ENCODE results near the gene AQP3. TPM values are rescaled to one million over a fixed set of nuclear protein-coding genes. Genes with fewer than 3 reads are reported as not detected.

AQP3 gene
- total RNA-seq, 1 donor from 2014 or later = 1.6 TPM

GRCh38 chr9:33472881-33473615, 25.7 kb upstream of the AQP3 start:
- peaks cover 51% of the 10 kb centered on the region for H3K36me3 Mint-ChIP-seq (ENCODE audit: low read depth)
- ATAC-seq (ENCODE audit: low read depth) = no peak
- intact Hi-C loops (cut with micrococcal nuclease) = loop anchor here (1.0 to 10.0 kb wide), 6 partner anchors 14 to 1642 kb away; partner anchors contain the start of genes ATOSB, BAG1, DNAJA1 and RPP25L
- peak overlapping the region; percentile 99 for H3K4me3 Mint-ChIP-seq
- TF ChIP-seq CTCF (IDR thresholded peaks at IDR 0.05) = no peak
- no peaks in the 10 kb centered on the region for H3K27me3 Mint-ChIP-seq
- H3K9me3 Mint-ChIP-seq = no peaks in the 10 kb centered on the region
- H3K27ac Mint-ChIP-seq = peak overlapping the region; percentile 94
- ChIA-PET CTCF (interaction anchor here (0.9 to 1.5 kb wide), 3 partner anchors 8 to 183 kb away, joined by 3 to 4 read pairs (median 4); no protein-coding TSS in a partner anchor), POLR2A (interaction anchor here (0.6 to 2.0 kb wide), 8 partner anchors 9 to 448 kb away, joined by 3 to 16 read pairs (median 4); partner anchors contain the start of genes DNAJA1 and NFX1)
- peaks cover 28% of the 10 kb centered on the region for H3K4me1 Mint-ChIP-seq
- DNase-seq = no peak

GRCh38 chr9:33472171-33472880, 24.9 kb upstream of the AQP3 start:
- no peaks in the 10 kb centered on the region for H3K9me3 Mint-ChIP-seq
- intact Hi-C loops (cut with micrococcal nuclease) = loop anchor here (2.0 to 10.0 kb wide), 5 partner anchors 14 to 1642 kb away; partner anchors contain the start of genes ATOSB, DNAJA1, RPP25L and SMIM27

GRCh38 chr9:33471361-33471760, 24.0 kb upstream of the AQP3 start:
- DNase-seq (no peak), ATAC-seq (ENCODE audit: low read depth) (no peak)
- no peak for TF ChIP-seq CTCF (IDR thresholded peaks at IDR 0.05)
- ChIA-PET POLR2A (no interaction called here), CTCF (no interaction called here)
- peaks cover 28% of the 10 kb centered on the region for H3K4me1 Mint-ChIP-seq
- intact Hi-C loops (cut with micrococcal nuclease) = loop anchor here (10.0 kb wide), 4 partner anchors 447 to 1643 kb away; partner anchors contain the start of genes ATOSB, DNAJA1, RPP25L and SMIM27
- no peaks in the 10 kb centered on the region for H3K9me3 Mint-ChIP-seq
- H3K36me3 Mint-ChIP-seq (ENCODE audit: low read depth) = peaks cover 64% of the 10 kb centered on the region
- no peak overlapping the region for H3K4me3 Mint-ChIP-seq
- H3K27me3 Mint-ChIP-seq = no peaks in the 10 kb centered on the region
- no peak overlapping the region for H3K27ac Mint-ChIP-seq

More at GRCh38 chr9:33472171-33472880, 24.9 kb upstream of the AQP3 start:
- DNase-seq (no peak), ATAC-seq (ENCODE audit: low read depth) (no peak)
- Mint-ChIP-seq H3K27ac (no peak overlapping the region), H3K36me3 (ENCODE audit: low read depth) (peaks cover 58% of the 10 kb centered on the region), H3K4me3 (peak overlapping the region; percentile 99), H3K27me3 (no peaks in the 10 kb centered on the region), H3K4me1 (peaks cover 28% of the 10 kb centered on the region)
- no peak for TF ChIP-seq CTCF (IDR thresholded peaks at IDR 0.05)
- ChIA-PET POLR2A (interaction anchor here (0.6 to 1.8 kb wide), 2 partner anchors 9 to 17 kb away, joined by 3 to 7 read pairs; no protein-coding TSS in a partner anchor), CTCF (interaction anchor here (0.6 kb wide), 1 partner anchor 45 kb away, joined by 3 read pairs; no protein-coding TSS in a partner anchor)

GRCh38 chr9:33469891-33470290, 22.5 kb upstream of the AQP3 start:
- peaks cover 79% of the 10 kb centered on the region for H3K36me3 Mint-ChIP-seq (ENCODE audit: low read depth)
- POLR2A ChIA-PET = no interaction called here

More at GRCh38 chr9:33469891-33470290, 22.5 kb upstream of the AQP3 start:
- H3K9me3 Mint-ChIP-seq = no peaks in the 10 kb centered on the region
- peaks cover 28% of the 10 kb centered on the region for H3K4me1 Mint-ChIP-seq
- no peak for TF ChIP-seq CTCF (IDR thresholded peaks at IDR 0.05)
- DNase-seq (no peak), ATAC-seq (ENCODE audit: low read depth) (no peak)
- no peak overlapping the region for H3K27ac Mint-ChIP-seq
- no peak overlapping the region for H3K4me3 Mint-ChIP-seq
- CTCF ChIA-PET = no interaction called here
- no peaks in the 10 kb centered on the region for H3K27me3 Mint-ChIP-seq
- intact Hi-C loops (cut with micrococcal nuclease) = loop anchor here (10.0 kb wide), 4 partner anchors 445 to 1645 kb away; partner anchors contain the start of genes ATOSB, DNAJA1, RPP25L and SMIM27

Measured in activated B cell treated with CpG ODN at 0.5 μM for 24 hours (primary cell).